PC-3 (cell line): ENCODE data around the gene PKMYT1. TPM values are rescaled to one million over a fixed set of nuclear protein-coding genes. Genes with fewer than 3 reads are reported as not detected.
A peak's percentile ranks its signal among the peaks of the same experiment; 100 is the strongest.

Experiments used
- ATAC-seq: fragments of 200-7000 bp; cut with Tn5 transposase; 2 replicates; pipeline ENCODE4 v1.9.1; 2020; ENCODE audit warnings: mild to moderate bottlenecking, moderate library complexity
- BruUV-seq: library from RNA; stranded (reverse); fragments of 400-500 nt; replicated peaks from 2 replicates; lab custom pipeline; 2021; lab: Mats Ljungman, UMichigan
- CTCF ChIA-PET: fragments of 300-600 bp; sonication (Branson Sonifier 250); formaldehyde crosslinking; loops from one replicate; lab custom pipeline; 2022; ENCODE audit warnings: antibody characterized with exemption; lab: Charles Lee
- POLR2A ChIA-PET: fragments of 300-600 bp; sonication (Branson Sonifier 250); formaldehyde crosslinking; loops from one replicate; lab custom pipeline; 2022; ENCODE audit warnings: antibody characterized with exemption; ENCODE audit not compliant: unreplicated experiment; lab: Charles Lee
- DNase-seq: peaks from one replicate; pipeline ENCODE4 v3.0.0-alpha.2; 2015
- H2AFZ ChIP-seq: fragments of 300-600 bp; sonication (generic); 2 replicates; pipeline ENCODE4 v1.6.0; 2016; ENCODE audit warnings: antibody characterized with exemption, low read length
- H3F3A ChIP-seq: fragments of 300-600 bp; sonication (generic); one replicate; pipeline ENCODE4 v1.6.0; 2017; ENCODE audit warnings: antibody characterized with exemption, low read length, control low read depth, mild to moderate bottlenecking; ENCODE audit not compliant: unreplicated experiment
- H3K27ac ChIP-seq: fragments of 300-600 bp; sonication (generic); 2 replicates; pipeline ENCODE4 v1.5.1; 2016; ENCODE audit warnings: mild to moderate bottlenecking, low read length
- H3K27me3 ChIP-seq: fragments of 300-600 bp; sonication (generic); 2 replicates; pipeline ENCODE4 v1.6.1; 2016; ENCODE audit warnings: low read length, mixed read lengths
- H3K36me3 ChIP-seq: fragments of 300-600 bp; sonication (generic); 2 replicates; pipeline ENCODE4 v1.6.1; 2016; ENCODE audit warnings: low read depth, mixed run types, low read length, mixed read lengths
- H3K4me1 ChIP-seq: fragments of 300-600 bp; sonication (generic); 2 replicates; pipeline ENCODE4 v1.5.1; 2016; ENCODE audit warnings: low read length; ENCODE audit not compliant: insufficient read depth
- H3K4me2 ChIP-seq: fragments of 300-600 bp; sonication (generic); 2 replicates; pipeline ENCODE4 v1.6.0; 2016; ENCODE audit warnings: low read length
- H3K4me3 ChIP-seq: fragments of 300-600 bp; sonication (generic); 2 replicates; pipeline ENCODE4 v1.5.1; 2016; ENCODE audit warnings: mild to moderate bottlenecking, low read length, mixed read lengths
- H3K79me2 ChIP-seq: fragments of 300-600 bp; sonication (generic); 2 replicates; pipeline ENCODE4 v1.6.1; 2017; ENCODE audit warnings: low read length, mixed read lengths
- H3K9ac ChIP-seq: fragments of 300-600 bp; sonication (generic); 2 replicates; pipeline ENCODE4 v1.6.0; 2016; ENCODE audit warnings: mild to moderate bottlenecking, low read length
- H3K9me2 ChIP-seq: fragments of 300-600 bp; sonication (generic); replicated peaks from 2 replicates; pipeline ENCODE4 v1.6.1; 2016; ENCODE audit warnings: mixed run types, low read length, mixed read lengths
- H3K9me3 ChIP-seq: fragments of 300-600 bp; sonication (generic); 2 replicates; pipeline ENCODE4 v1.6.1; 2016; ENCODE audit warnings: low read length, mixed read lengths
- H4K20me1 ChIP-seq: fragments of 300-600 bp; sonication (generic); 2 replicates; pipeline ENCODE4 v1.6.1; 2016; ENCODE audit warnings: low read length, mixed read lengths
- CTCF ChIP-seq: fragments of 300-600 bp; sonication (generic); conservative IDR thresholded peaks from 2 replicates; pipeline ENCODE4 v1.5.1; 2017; ENCODE audit warnings: antibody characterized with exemption, low read depth, mild to moderate bottlenecking, low read length
- EZH2 ChIP-seq: fragments of 300-600 bp; sonication (generic); IDR thresholded peaks from one replicate; pipeline ENCODE4 v1.6.1; 2017; ENCODE audit warnings: antibody characterized with exemption, mild to moderate bottlenecking, low read length; ENCODE audit not compliant: unreplicated experiment
- EZH2phosphoT487 ChIP-seq: fragments of 300-600 bp; sonication (generic); IDR thresholded peaks from 2 replicates; pipeline ENCODE4 v1.6.1; 2018; ENCODE audit warnings: mild to moderate bottlenecking, antibody characterized with exemption, low read length, borderline replicate concordance
- intact Hi-C: fragments of 100-400 bp; cut with micrococcal nuclease; formaldehyde crosslinking; loops from 2 replicates; pipeline ENCODE4 v1.9.0; 2023
- total RNA-seq: library from RNA; depleted of rRNA; stranded (reverse); fragments of >200 nt; gene quantifications from 2 replicates; pipeline ENCODE4 v1.2.3, GENCODE V29; 2014

The PKMYT1 gene
- total RNA-seq, 1 experiment from 2014 or later, result 51.9 TPM

GRCh38 chr16:3025032-3026002 is 45.1 kb upstream of the PKMYT1 start:
- H3K9me3 ChIP-seq, result no peaks in the 10 kb centered on the region
- H3K27ac ChIP-seq, result no peak overlapping the region
- no peak for ATAC-seq
- intact Hi-C loops, result no loop called here
- TF ChIP-seq EZH2 (no peak), EZH2phosphoT487 (no peak), CTCF (no peak)
- CTCF ChIA-PET, result no interaction called here
- H3F3A ChIP-seq, result no peaks in the 10 kb centered on the region
- H4K20me1 ChIP-seq, result no peaks in the 10 kb centered on the region
- peaks cover 12% of the 10 kb centered on the region for H3K79me2 ChIP-seq
- no peak overlapping the region for H2AFZ ChIP-seq
- H3K36me3 ChIP-seq, result peaks cover 10% of the 10 kb centered on the region
- H3K4me1 ChIP-seq, result peaks cover 23% of the 10 kb centered on the region
- no TSS peak for BruUV-seq
- no peak overlapping the region for H3K4me2 ChIP-seq
- H3K9me2 ChIP-seq, result no peaks in the 10 kb centered on the region
- POLR2A ChIA-PET, result no interaction called here
- no peak overlapping the region for H3K4me3 ChIP-seq
- H3K27me3 ChIP-seq, result no peaks in the 10 kb centered on the region
- no peak overlapping the region for H3K9ac ChIP-seq
- no peak for DNase-seq

GRCh38 chr16:3023669-3024478 is 43.6 kb upstream of the PKMYT1 start, which contains the start of the genes HCFC1R1 and THOC6:
HCFC1R1 (minus strand) TSS chr16:3023942; CDS start chr16:3023941, 1 bp downstream.
THOC6 (plus strand) TSS chr16:3024035; CDS start chr16:3024327, 292 bp downstream.
- H3K9me3 ChIP-seq, result no peaks in the 10 kb centered on the region
- TF ChIP-seq EZH2phosphoT487 (no peak), EZH2 (no peak), CTCF (no peak)
- H3K9ac ChIP-seq, result peak within 1 kb of the TSS; percentile 91
- ChIA-PET CTCF (interaction anchor here (0.5 to 1.8 kb wide), 3 partner anchors 8 to 14 kb away, joined by 3 to 6 read pairs (median 3); no protein-coding TSS in a partner anchor), POLR2A (interaction anchor here (0.6 kb wide), 2 partner anchors 367 to 1409 kb away, joined by 3 to 5 read pairs; no protein-coding TSS in a partner anchor)
- DNase-seq, result peak; percentile 96
- H3K4me2 ChIP-seq, result peak within 1 kb of the TSS; percentile 99
- H3K4me3 ChIP-seq, result peak within 1 kb of the TSS; percentile 94
- H3K4me1 ChIP-seq, result peaks cover 23% of the 10 kb centered on the region
- H4K20me1 ChIP-seq, result no peaks in the 10 kb centered on the region
- peak within 1 kb of the TSS; percentile 100 for H3K27ac ChIP-seq
- BruUV-seq, result TSS peak; percentile 1
- H3K79me2 ChIP-seq, result peaks cover 12% of the 10 kb centered on the region
- ATAC-seq, result peak; percentile 35
- no peak within 1 kb of the TSS for H2AFZ ChIP-seq
- no peaks in the 10 kb centered on the region for H3K9me2 ChIP-seq
- H3K27me3 ChIP-seq, result no peaks in the 10 kb centered on the region
- H3F3A ChIP-seq, result no peaks in the 10 kb centered on the region
- H3K36me3 ChIP-seq, result peaks cover 10% of the 10 kb centered on the region
- intact Hi-C loops, result loop anchor here (1.0 kb wide), 1 partner anchor 44 kb away; the partner anchor contains the start of gene PKMYT1
